Activated B cell treated with CpG ODN at 0.5 μM for 24 hours (primary cell): ENCODE results near the gene FGGY. TPM values are rescaled to one million over a fixed set of nuclear protein-coding genes. Genes with fewer than 3 reads are reported as not detected.

ENCODE experiments used
- ATAC-seq: fragments of 200-7000 bp; cut with Tn5 transposase; one replicate; pipeline ENCODE4 v1.10.0; 2021; ENCODE audit warnings: low read depth, mild to moderate bottlenecking, moderate library complexity
- CTCF ChIA-PET: fragments of 350-600 bp; sonication (Branson Sonifier 250); formaldehyde crosslinking; loops from one replicate; lab custom pipeline; 2021; ENCODE audit warnings: antibody characterized with exemption; lab: Charles Lee
- POLR2A ChIA-PET: fragments of 350-600 bp; sonication (Branson Sonifier 250); formaldehyde crosslinking; loops from one replicate; lab custom pipeline; 2021; ENCODE audit warnings: antibody characterized with exemption; lab: Charles Lee
- DNase-seq: peaks from one replicate; pipeline ENCODE4 v3.0.0; 2022
- H3K27ac Mint-ChIP-seq: one replicate; pipeline ENCODE4 v1.8.0; 2020; ENCODE audit warnings: mixed read lengths
- H3K27me3 Mint-ChIP-seq: one replicate; pipeline ENCODE4 v1.8.0; 2021; ENCODE audit warnings: mixed read lengths
- H3K36me3 Mint-ChIP-seq: one replicate; pipeline ENCODE4 v1.8.0; 2021; ENCODE audit warnings: low read depth, mixed read lengths
- H3K4me1 Mint-ChIP-seq: one replicate; pipeline ENCODE4 v1.8.0; 2021; ENCODE audit warnings: mixed read lengths
- H3K4me3 Mint-ChIP-seq: one replicate; pipeline ENCODE4 v1.8.0; 2020; ENCODE audit warnings: mild to moderate bottlenecking, mixed read lengths
- H3K9me3 Mint-ChIP-seq: one replicate; pipeline ENCODE4 v1.8.0; 2020; ENCODE audit warnings: mixed read lengths
- CTCF ChIP-seq: fragments of 200-600 bp; IDR thresholded peaks from one replicate; pipeline ENCODE4 v1.8.0; 2022; ENCODE audit warnings: antibody characterized with exemption, mild to moderate bottlenecking
- intact Hi-C: fragments of 100-400 bp; cut with micrococcal nuclease; formaldehyde crosslinking; loops from one replicate; pipeline ENCODE4 v1.15.1; 2024
- total RNA-seq: library from RNA; stranded (reverse); gene quantifications from 2 replicates; pipeline ENCODE4 v1.2.3, GENCODE V29; 2022

Gene FGGY
- total RNA-seq, 1 donor from 2014 or later: 24.0 TPM

GRCh38 chr1:59421232-59421920, 124.5 kb downstream of the FGGY start:
- CTCF ChIA-PET: no interaction called here
- no peak for TF ChIP-seq CTCF
- Mint-ChIP-seq H3K36me3 (no peaks in the 10 kb centered on the region), H3K9me3 (no peaks in the 10 kb centered on the region), H3K4me3 (no peak overlapping the region), H3K4me1 (no peaks in the 10 kb centered on the region), H3K27ac (no peak overlapping the region), H3K27me3 (no peaks in the 10 kb centered on the region)
- DNase-seq (no peak), ATAC-seq (no peak)
- intact Hi-C loops: no loop called here
- POLR2A ChIA-PET: no interaction called here

GRCh38 chr1:59422921-59423575, 126.2 kb downstream of the FGGY start:
- intact Hi-C loops: no loop called here
- no peaks in the 10 kb centered on the region for H3K36me3 Mint-ChIP-seq
- ChIA-PET POLR2A (no interaction called here), CTCF (no interaction called here)
- H3K27ac Mint-ChIP-seq: no peak overlapping the region
- H3K27me3 Mint-ChIP-seq: no peaks in the 10 kb centered on the region
- H3K4me1 Mint-ChIP-seq: no peaks in the 10 kb centered on the region
- no peaks in the 10 kb centered on the region for H3K9me3 Mint-ChIP-seq
- no peak for TF ChIP-seq CTCF
- no peak for ATAC-seq
- DNase-seq: no peak
- H3K4me3 Mint-ChIP-seq: no peak overlapping the region

- ATAC-seq: no peak
- no peaks in the 10 kb centered on the region for H3K36me3 Mint-ChIP-seq
- no peaks in the 10 kb centered on the region for H3K27me3 Mint-ChIP-seq
- DNase-seq: no peak
- ChIA-PET CTCF (no interaction called here), POLR2A (no interaction called here)
- peaks cover 4% of the 10 kb centered on the region for H3K4me1 Mint-ChIP-seq
- H3K9me3 Mint-ChIP-seq: no peaks in the 10 kb centered on the region
- no peak overlapping the region for H3K27ac Mint-ChIP-seq
- no peak for TF ChIP-seq CTCF
- intact Hi-C loops: no loop called here
- H3K4me3 Mint-ChIP-seq: no peak overlapping the region
These were observed 130.3 kb downstream of the FGGY start for GRCh38 chr1:59427155-59427554.

- DNase-seq (no peak), ATAC-seq (no peak)
- Mint-ChIP-seq H3K27ac (no peak overlapping the region), H3K36me3 (no peaks in the 10 kb centered on the region), H3K4me3 (no peak overlapping the region), H3K27me3 (no peaks in the 10 kb centered on the region), H3K4me1 (peaks cover 11% of the 10 kb centered on the region), H3K9me3 (no peaks in the 10 kb centered on the region)
- no peak for TF ChIP-seq CTCF
- intact Hi-C loops: no loop called here
- ChIA-PET POLR2A (no interaction called here), CTCF (no interaction called here)
These were observed 130.9 kb downstream of the FGGY start for GRCh38 chr1:59427784-59428183.

- TF ChIP-seq CTCF: no peak
- ATAC-seq (no peak), DNase-seq (no peak)
- ChIA-PET POLR2A (no interaction called here), CTCF (no interaction called here)
- H3K27ac Mint-ChIP-seq: no peak overlapping the region
- H3K9me3 Mint-ChIP-seq: no peaks in the 10 kb centered on the region
- H3K36me3 Mint-ChIP-seq: no peaks in the 10 kb centered on the region
- peaks cover 17% of the 10 kb centered on the region for H3K4me1 Mint-ChIP-seq
- intact Hi-C loops: no loop called here
- H3K4me3 Mint-ChIP-seq: no peak overlapping the region
- no peaks in the 10 kb centered on the region for H3K27me3 Mint-ChIP-seq
These were observed 131.9 kb downstream of the FGGY start for GRCh38 chr1:59428828-59429227.
